Osteoblast (primary cell): ENCODE measurements around the gene TMEM54. TPM values are rescaled to one million over a fixed set of nuclear protein-coding genes. Genes with fewer than 3 reads are reported as not detected.

ENCODE experiments used
- DNase-seq: peaks from one replicate; pipeline ENCODE4 v3.0.0; 2011; ENCODE audit warnings: low spot score, mixed read lengths; ENCODE audit not compliant: insufficient read length; ENCODE audit errors: missing footprints
- H2AFZ ChIP-seq: 2 replicates; pipeline ENCODE4 v1.6.0; 2011; ENCODE audit warnings: mild to moderate bottlenecking, low read length
- H3K27ac ChIP-seq: 2 replicates; pipeline ENCODE4 v1.5.1; 2011; ENCODE audit warnings: mild to moderate bottlenecking, low read depth, low read length, moderate library complexity
- H3K27me3 ChIP-seq: 2 replicates; pipeline ENCODE4 v1.6.0; 2012; ENCODE audit warnings: mild to moderate bottlenecking, control low read depth, inconsistent platforms, low read length, moderate library complexity; ENCODE audit not compliant: insufficient read depth
- H3K36me3 ChIP-seq: 2 replicates; pipeline ENCODE4 v1.5.1; 2011; ENCODE audit warnings: mild to moderate bottlenecking, low read length, control low read depth, moderate library complexity; ENCODE audit not compliant: insufficient read depth
- H3K4me1 ChIP-seq: 2 replicates; pipeline ENCODE4 v1.5.1; 2011; ENCODE audit warnings: mild to moderate bottlenecking, low read length, control low read depth, moderate library complexity; ENCODE audit not compliant: insufficient read depth
- H3K4me2 ChIP-seq: 2 replicates; pipeline ENCODE4 v1.6.0; 2011; ENCODE audit warnings: mild to moderate bottlenecking, low read length; ENCODE audit not compliant: insufficient read depth
- H3K4me3 ChIP-seq: fragments of 200-600 bp; sonication (generic); 3 replicates; pipeline ENCODE4 v1.5.1; 2012; ENCODE audit warnings: mild to moderate bottlenecking, low read length, inconsistent platforms; ENCODE audit not compliant: insufficient read depth
- H3K79me2 ChIP-seq: 2 replicates; pipeline ENCODE4 v1.6.0; 2012; ENCODE audit warnings: mild to moderate bottlenecking, low read length, control low read depth, inconsistent platforms; ENCODE audit not compliant: insufficient read depth
- H3K9me3 ChIP-seq: 2 replicates; pipeline ENCODE4 v1.5.1; 2011; ENCODE audit warnings: low read depth, low read length, control low read depth
- H4K20me1 ChIP-seq: 2 replicates; pipeline ENCODE4 v1.6.0; 2012; ENCODE audit warnings: mild to moderate bottlenecking, low read length, control low read depth; ENCODE audit not compliant: insufficient read depth
- total RNA-seq: library from RNA; depleted of rRNA; stranded (reverse); fragments of >200 nt; gene quantifications from 2 replicates; pipeline ENCODE4 v1.2.3, GENCODE V29; 2012
- TF ChIP-seq, protein P1 (sequence below): IDR thresholded peaks from 2 replicates; pipeline ENCODE4 v1.5.1; 2011; ENCODE audit warnings: mild to moderate bottlenecking, low read depth, low read length, moderate library complexity; ENCODE audit errors: extremely low read depth

TMEM54 gene
- total RNA-seq, 1 donor = 22.4 TPM

DNA sequence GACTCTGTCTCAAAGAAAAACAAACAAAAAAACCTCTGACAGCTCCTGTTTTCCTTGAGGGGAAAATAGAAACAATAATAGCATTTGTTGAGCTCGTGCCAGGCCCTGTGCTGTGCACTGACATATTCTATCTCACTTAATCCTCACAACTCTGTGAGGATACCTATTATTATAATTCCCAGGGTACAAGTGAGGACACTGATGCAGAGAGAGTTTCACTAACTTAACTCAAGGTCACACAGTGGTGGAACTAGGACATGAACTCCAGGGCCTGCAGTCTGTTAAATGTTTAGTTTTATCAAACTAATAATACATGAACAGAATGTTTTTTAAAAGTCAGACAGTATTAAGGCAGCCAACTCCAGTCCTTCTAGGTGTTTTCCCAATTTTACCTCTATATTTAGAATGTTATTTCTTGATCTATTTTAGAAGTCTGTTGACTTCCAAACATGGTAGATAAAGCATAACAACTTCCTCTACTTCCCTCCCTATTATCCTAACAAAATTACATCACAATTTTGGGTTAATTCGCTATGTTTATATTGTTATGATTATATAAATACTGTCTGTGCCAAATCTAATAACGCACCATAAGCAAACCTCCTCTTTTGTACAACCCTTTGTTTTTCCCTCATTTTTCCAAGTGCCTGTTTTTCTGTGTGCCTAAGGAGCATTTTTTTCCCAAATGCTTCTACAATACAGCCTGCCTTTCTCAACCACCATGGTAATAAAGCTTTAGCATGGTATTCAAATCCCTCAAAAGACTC is 35.4 kb downstream of the TMEM54 start:
- no peak for DNase-seq
- H3K27me3 ChIP-seq = peaks cover 7% of the 10 kb centered on the region
- H3K9me3 ChIP-seq = no peaks in the 10 kb centered on the region
- H3K4me2 ChIP-seq = no peak overlapping the region
- no peak overlapping the region for H2AFZ ChIP-seq
- no peaks in the 10 kb centered on the region for H3K79me2 ChIP-seq
- no peak overlapping the region for H3K27ac ChIP-seq
- TF ChIP-seq, protein P1, sequence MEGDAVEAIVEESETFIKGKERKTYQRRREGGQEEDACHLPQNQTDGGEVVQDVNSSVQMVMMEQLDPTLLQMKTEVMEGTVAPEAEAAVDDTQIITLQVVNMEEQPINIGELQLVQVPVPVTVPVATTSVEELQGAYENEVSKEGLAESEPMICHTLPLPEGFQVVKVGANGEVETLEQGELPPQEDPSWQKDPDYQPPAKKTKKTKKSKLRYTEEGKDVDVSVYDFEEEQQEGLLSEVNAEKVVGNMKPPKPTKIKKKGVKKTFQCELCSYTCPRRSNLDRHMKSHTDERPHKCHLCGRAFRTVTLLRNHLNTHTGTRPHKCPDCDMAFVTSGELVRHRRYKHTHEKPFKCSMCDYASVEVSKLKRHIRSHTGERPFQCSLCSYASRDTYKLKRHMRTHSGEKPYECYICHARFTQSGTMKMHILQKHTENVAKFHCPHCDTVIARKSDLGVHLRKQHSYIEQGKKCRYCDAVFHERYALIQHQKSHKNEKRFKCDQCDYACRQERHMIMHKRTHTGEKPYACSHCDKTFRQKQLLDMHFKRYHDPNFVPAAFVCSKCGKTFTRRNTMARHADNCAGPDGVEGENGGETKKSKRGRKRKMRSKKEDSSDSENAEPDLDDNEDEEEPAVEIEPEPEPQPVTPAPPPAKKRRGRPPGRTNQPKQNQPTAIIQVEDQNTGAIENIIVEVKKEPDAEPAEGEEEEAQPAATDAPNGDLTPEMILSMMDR = no peak
- no peaks in the 10 kb centered on the region for H4K20me1 ChIP-seq
- H3K4me1 ChIP-seq = peaks cover 12% of the 10 kb centered on the region
- no peaks in the 10 kb centered on the region for H3K36me3 ChIP-seq
- H3K4me3 ChIP-seq = no peak overlapping the region

DNA sequence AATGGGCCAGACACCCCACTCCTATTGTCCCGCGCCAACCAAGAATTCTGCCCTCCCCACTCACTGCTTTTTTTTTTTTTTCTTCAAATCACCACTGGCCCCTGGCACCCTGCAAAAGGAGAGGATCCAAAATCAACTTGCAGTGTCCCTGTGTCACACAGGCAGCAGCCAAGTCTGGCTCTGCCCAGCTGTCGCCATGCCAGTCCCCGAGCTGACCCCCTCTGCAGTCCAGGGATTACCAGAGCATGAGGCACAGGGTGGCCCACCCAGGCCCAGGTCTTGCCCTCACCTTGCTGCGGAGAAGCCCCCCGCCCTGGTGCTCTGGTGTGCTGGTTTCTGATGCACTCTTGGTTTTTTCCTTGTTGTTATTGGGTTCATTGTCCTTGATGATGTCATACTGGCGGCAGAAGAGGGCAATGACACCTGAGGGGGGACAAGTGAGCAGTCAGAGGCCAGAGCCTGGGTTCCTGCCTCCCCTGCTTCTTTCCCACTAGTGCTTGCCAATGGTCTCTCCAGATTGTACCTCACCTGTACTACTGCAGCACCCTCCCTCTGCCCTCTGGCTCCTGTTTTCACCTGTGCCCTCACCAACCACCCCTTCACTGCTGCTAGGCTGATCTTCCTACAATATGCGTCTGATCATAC is 36.7 kb downstream of the TMEM54 start:
- TF ChIP-seq, protein P1 = no peak
- Histone ChIP-seq H3K4me2 (no peak overlapping the region), H3K79me2 (no peaks in the 10 kb centered on the region), H3K36me3 (no peaks in the 10 kb centered on the region), H3K27me3 (no peaks in the 10 kb centered on the region), H3K4me3 (no peak overlapping the region), H4K20me1 (no peaks in the 10 kb centered on the region), H3K4me1 (peaks cover 10% of the 10 kb centered on the region), H2AFZ (no peak overlapping the region), H3K27ac (no peak overlapping the region), H3K9me3 (no peaks in the 10 kb centered on the region)
- DNase-seq = no peak

- Histone ChIP-seq H3K79me2 (no peaks in the 10 kb centered on the region), H4K20me1 (no peaks in the 10 kb centered on the region), H3K27me3 (no peaks in the 10 kb centered on the region), H2AFZ (no peak overlapping the region), H3K4me1 (peaks cover 10% of the 10 kb centered on the region), H3K4me3 (no peak overlapping the region), H3K36me3 (peaks cover 2% of the 10 kb centered on the region), H3K9me3 (no peaks in the 10 kb centered on the region), H3K27ac (no peak overlapping the region), H3K4me2 (no peak overlapping the region)
- DNase-seq = peak; percentile 72
- TF ChIP-seq, protein P1 = no peak
These were observed 37.3 kb downstream of the TMEM54 start for GRCh38 chr1:32863881-32864245.

GRCh38 chr1:32863218-32863880 is 37.8 kb downstream of the TMEM54 start:
- no peak overlapping the region for H2AFZ ChIP-seq
- DNase-seq = no peak
- peaks cover 10% of the 10 kb centered on the region for H3K4me1 ChIP-seq
- peaks cover 7% of the 10 kb centered on the region for H3K36me3 ChIP-seq
- no peak overlapping the region for H3K4me2 ChIP-seq
- TF ChIP-seq, protein P1 = no peak
- no peaks in the 10 kb centered on the region for H3K27me3 ChIP-seq
- no peaks in the 10 kb centered on the region for H4K20me1 ChIP-seq
- no peaks in the 10 kb centered on the region for H3K79me2 ChIP-seq
- H3K4me3 ChIP-seq = no peak overlapping the region
- no peaks in the 10 kb centered on the region for H3K9me3 ChIP-seq
- H3K27ac ChIP-seq = no peak overlapping the region
